Measurements from ENCODE around the gene POFUT2.

POFUT2 gene

DNA sequence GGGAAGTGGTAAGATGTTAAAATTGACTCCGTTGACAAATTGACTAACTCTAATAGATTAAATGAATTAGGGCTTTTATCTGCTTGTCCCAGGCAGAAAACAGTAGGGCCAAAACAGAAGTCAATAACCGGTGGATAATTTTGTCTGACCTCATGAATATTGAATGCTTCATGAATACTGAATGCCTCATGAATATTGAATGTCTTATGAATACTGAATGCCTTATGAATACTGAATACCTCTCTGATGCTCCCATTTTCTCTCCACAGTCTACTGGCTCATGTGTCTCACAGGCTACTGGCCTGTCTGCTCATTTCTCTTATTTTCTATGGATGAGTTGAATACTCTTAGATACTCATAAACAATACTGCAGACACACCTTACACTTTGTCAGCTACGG lies 56.0 kb downstream of the POFUT2 start:
- Histone ChIP-seq H3K27ac (replicated peaks) (no peak overlapping the region), H3K4me3 (replicated peaks; ENCODE audit: insufficient read depth, low read length) (no peak overlapping the region), H3K27me3 (ENCODE audit: insufficient read depth, poor library complexity, severe bottlenecking) (peaks cover 5% of the 10 kb centered on the region)
- no peak for TF ChIP-seq GABPA (IDR thresholded peaks at IDR 0.05; ENCODE audit: low read depth)
- TF ChIP-seq, protein P1, sequence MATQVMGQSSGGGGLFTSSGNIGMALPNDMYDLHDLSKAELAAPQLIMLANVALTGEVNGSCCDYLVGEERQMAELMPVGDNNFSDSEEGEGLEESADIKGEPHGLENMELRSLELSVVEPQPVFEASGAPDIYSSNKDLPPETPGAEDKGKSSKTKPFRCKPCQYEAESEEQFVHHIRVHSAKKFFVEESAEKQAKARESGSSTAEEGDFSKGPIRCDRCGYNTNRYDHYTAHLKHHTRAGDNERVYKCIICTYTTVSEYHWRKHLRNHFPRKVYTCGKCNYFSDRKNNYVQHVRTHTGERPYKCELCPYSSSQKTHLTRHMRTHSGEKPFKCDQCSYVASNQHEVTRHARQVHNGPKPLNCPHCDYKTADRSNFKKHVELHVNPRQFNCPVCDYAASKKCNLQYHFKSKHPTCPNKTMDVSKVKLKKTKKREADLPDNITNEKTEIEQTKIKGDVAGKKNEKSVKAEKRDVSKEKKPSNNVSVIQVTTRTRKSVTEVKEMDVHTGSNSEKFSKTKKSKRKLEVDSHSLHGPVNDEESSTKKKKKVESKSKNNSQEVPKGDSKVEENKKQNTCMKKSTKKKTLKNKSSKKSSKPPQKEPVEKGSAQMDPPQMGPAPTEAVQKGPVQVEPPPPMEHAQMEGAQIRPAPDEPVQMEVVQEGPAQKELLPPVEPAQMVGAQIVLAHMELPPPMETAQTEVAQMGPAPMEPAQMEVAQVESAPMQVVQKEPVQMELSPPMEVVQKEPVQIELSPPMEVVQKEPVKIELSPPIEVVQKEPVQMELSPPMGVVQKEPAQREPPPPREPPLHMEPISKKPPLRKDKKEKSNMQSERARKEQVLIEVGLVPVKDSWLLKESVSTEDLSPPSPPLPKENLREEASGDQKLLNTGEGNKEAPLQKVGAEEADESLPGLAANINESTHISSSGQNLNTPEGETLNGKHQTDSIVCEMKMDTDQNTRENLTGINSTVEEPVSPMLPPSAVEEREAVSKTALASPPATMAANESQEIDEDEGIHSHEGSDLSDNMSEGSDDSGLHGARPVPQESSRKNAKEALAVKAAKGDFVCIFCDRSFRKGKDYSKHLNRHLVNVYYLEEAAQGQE (IDR thresholded peaks at IDR 0.05; ENCODE audit: insufficient replicate concordance, low read depth): no peak
- DNase-seq (ENCODE audit: low read depth in 1 of 2, low spot score in 1 of 2): no peak

DNA sequence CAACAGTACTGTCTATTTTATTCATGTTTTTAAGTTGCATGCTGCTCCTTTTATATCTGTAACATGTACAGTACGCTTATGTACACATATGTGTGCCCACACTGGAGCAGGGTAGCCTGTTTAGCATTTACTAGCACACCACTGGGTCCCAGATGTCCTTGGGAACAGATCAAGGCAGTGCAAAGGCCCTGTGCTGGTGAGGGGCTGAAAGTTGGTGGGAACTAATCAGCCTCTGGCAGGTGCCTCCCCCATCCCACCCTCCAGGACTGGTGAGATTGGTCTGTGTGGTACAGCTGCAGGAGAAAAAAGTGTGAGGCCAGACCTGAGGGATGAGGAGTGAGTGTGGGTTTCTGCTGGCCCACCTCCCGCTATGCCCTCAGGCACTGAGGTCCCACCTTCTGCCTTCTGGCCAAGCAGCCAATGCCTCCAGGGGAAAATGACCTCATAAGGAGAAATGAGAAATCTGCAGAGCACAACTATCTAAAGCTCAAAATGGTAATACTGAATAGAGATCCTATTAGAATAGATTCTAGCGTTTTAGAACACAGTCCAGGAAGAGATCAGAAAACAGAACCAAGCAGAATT lies 58.9 kb downstream of the POFUT2 start:
- Histone ChIP-seq H3K27ac (replicated peaks) (no peak overlapping the region), H3K27me3 (ENCODE audit: insufficient read depth, poor library complexity, severe bottlenecking) (peaks cover 5% of the 10 kb centered on the region), H3K4me3 (replicated peaks; ENCODE audit: insufficient read depth, low read length) (no peak overlapping the region)
- DNase-seq (ENCODE audit: low read depth in 1 of 2, low spot score in 1 of 2): no peak
- TF ChIP-seq POLR2AphosphoS5 (IDR thresholded peaks at IDR 0.05; ENCODE audit: low read depth) (no peak), GABPA (IDR thresholded peaks at IDR 0.05; ENCODE audit: low read depth) (no peak), SPI1 (IDR thresholded peaks at IDR 0.05; ENCODE audit: borderline replicate concordance, low read depth) (no peak)
- TF ChIP-seq, protein P2, sequence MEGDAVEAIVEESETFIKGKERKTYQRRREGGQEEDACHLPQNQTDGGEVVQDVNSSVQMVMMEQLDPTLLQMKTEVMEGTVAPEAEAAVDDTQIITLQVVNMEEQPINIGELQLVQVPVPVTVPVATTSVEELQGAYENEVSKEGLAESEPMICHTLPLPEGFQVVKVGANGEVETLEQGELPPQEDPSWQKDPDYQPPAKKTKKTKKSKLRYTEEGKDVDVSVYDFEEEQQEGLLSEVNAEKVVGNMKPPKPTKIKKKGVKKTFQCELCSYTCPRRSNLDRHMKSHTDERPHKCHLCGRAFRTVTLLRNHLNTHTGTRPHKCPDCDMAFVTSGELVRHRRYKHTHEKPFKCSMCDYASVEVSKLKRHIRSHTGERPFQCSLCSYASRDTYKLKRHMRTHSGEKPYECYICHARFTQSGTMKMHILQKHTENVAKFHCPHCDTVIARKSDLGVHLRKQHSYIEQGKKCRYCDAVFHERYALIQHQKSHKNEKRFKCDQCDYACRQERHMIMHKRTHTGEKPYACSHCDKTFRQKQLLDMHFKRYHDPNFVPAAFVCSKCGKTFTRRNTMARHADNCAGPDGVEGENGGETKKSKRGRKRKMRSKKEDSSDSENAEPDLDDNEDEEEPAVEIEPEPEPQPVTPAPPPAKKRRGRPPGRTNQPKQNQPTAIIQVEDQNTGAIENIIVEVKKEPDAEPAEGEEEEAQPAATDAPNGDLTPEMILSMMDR (IDR thresholded peaks at IDR 0.05; ENCODE audit: insufficient read depth, low read length): no peak
- TF ChIP-seq, protein P1 (IDR thresholded peaks at IDR 0.05; ENCODE audit: insufficient replicate concordance, low read depth): no peak

DNA sequence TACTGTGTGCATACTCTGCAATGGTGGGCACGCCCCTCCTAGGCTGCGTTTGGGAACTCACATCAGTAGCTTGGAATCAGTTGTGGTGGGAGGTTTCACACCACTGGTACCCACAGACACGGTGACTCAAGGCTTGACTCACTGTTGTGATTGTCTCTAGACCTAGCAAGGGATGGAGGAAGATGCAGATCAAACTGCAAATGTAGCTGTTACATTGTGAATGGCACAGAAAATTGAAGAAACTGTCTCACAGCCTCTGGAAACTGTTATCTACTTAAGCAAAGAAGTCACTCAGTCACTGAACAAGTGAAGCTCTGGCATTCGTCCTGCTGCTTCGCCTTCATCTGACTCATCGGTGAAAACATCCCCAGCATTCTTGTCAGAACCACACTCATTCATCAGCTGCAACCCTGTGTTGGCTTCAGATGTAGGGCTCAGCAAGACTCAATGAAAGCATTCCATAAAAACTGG lies 59.5 kb downstream of the POFUT2 start:
- no peak for DNase-seq (ENCODE audit: low read depth in 1 of 2, low spot score in 1 of 2)
- Histone ChIP-seq H3K27ac (replicated peaks) (no peak overlapping the region), H3K4me3 (replicated peaks; ENCODE audit: insufficient read depth, low read length) (no peak overlapping the region), H3K27me3 (ENCODE audit: insufficient read depth, poor library complexity, severe bottlenecking) (peaks cover 3% of the 10 kb centered on the region)
- TF ChIP-seq, protein P1 (IDR thresholded peaks at IDR 0.05; ENCODE audit: insufficient replicate concordance, low read depth): no peak
- TF ChIP-seq, protein P2 (IDR thresholded peaks at IDR 0.05; ENCODE audit: insufficient read depth, low read length): no peak
